Keratinocyte (primary cell): Measurements from ENCODE around the gene KIAA0930. TPM values are rescaled to one million over a fixed set of nuclear protein-coding genes. Genes with fewer than 3 reads are reported as not detected.

ENCODE experiments used
- DNase-seq: peaks from one replicate; pipeline ENCODE4 v3.0.0-alpha.2; 2011; ENCODE audit warnings: low read depth, missing footprints, low spot score
- FAIRE-seq: peaks from 2 replicates; lab custom pipeline; 2011; peaks lifted over from hg19 to GRCh38; lab: Jason Lieb, UNC
- H2AFZ ChIP-seq: 2 replicates; pipeline ENCODE4 v1.6.0; 2012; ENCODE audit warnings: low read length, control low read depth, inconsistent platforms; ENCODE audit not compliant: control insufficient read depth
- H3K27ac ChIP-seq: 2 replicates; pipeline ENCODE4 v1.5.1; 2011; ENCODE audit warnings: low read length; ENCODE audit not compliant: control insufficient read depth, insufficient read depth
- H3K27me3 ChIP-seq: 3 replicates; pipeline ENCODE4 v1.6.0; 2011; ENCODE audit warnings: low read length; ENCODE audit not compliant: control insufficient read depth, insufficient read depth; ENCODE audit errors: extremely low read depth
- H3K36me3 ChIP-seq, 2 experiments: 2 replicates in 1 of 2; 3 replicates in 1 of 2; pipeline ENCODE4 v1.5.1; 2011; ENCODE audit warnings: low read length in 2 of 2, mild to moderate bottlenecking in 1 of 2; ENCODE audit not compliant: control insufficient read depth in 2 of 2, insufficient read depth in 2 of 2; ENCODE audit errors: extremely low read depth in 1 of 2
- H3K4me1 ChIP-seq: 3 replicates; pipeline ENCODE4 v1.5.1; 2011; ENCODE audit warnings: low read length; ENCODE audit not compliant: control insufficient read depth, insufficient read depth; ENCODE audit errors: extremely low read depth
- H3K4me2 ChIP-seq: 3 replicates; pipeline ENCODE4 v1.6.0; 2011; ENCODE audit warnings: low read depth, low read length; ENCODE audit not compliant: control insufficient read depth, insufficient read depth; ENCODE audit errors: extremely low read depth
- H3K4me3 ChIP-seq, 3 experiments: fragments of 200-600 bp in 1 of 3; sonication (generic) in 1 of 3; 2 replicates in 2 of 3; 3 replicates in 1 of 3; pipeline ENCODE4 v1.5.1; 2011 to 2016; ENCODE audit warnings: low read length in 3 of 3, mild to moderate bottlenecking in 3 of 3, control low read depth in 2 of 3, inconsistent platforms in 1 of 3, low read depth in 1 of 3, mixed read lengths in 1 of 3, mixed run types in 1 of 3, moderate library complexity in 1 of 3; ENCODE audit not compliant: control insufficient read depth in 2 of 3, insufficient read depth in 2 of 3; ENCODE audit errors: extremely low read depth in 1 of 3
- H3K79me2 ChIP-seq: 2 replicates; pipeline ENCODE4 v1.6.0; 2012; ENCODE audit warnings: low read length; ENCODE audit not compliant: control insufficient read depth, insufficient read depth
- H3K9ac ChIP-seq: 3 replicates; pipeline ENCODE4 v1.6.0; 2011; ENCODE audit warnings: low read length; ENCODE audit not compliant: control insufficient read depth, insufficient read depth; ENCODE audit errors: extremely low read depth
- H3K9me1 ChIP-seq: 3 replicates; pipeline ENCODE4 v1.6.0; 2011; ENCODE audit warnings: low read length; ENCODE audit not compliant: control insufficient read depth, insufficient read depth; ENCODE audit errors: extremely low read depth
- H3K9me3 ChIP-seq: 2 replicates; pipeline ENCODE4 v1.5.1; 2012; ENCODE audit warnings: low read depth, low read length; ENCODE audit not compliant: control insufficient read depth
- H4K20me1 ChIP-seq: 3 replicates; pipeline ENCODE4 v1.6.0; 2011; ENCODE audit warnings: low read length; ENCODE audit not compliant: control insufficient read depth, insufficient read depth; ENCODE audit errors: extremely low read depth
- CTCF ChIP-seq, 3 experiments: IDR thresholded peaks in 1 of 3; conservative IDR thresholded peaks in 1 of 3; optimal IDR thresholded peaks in 1 of 3; 2 replicates in 2 of 3; 3 replicates in 1 of 3; pipeline versions ENCODE3 to v1.5.1; 2011; ENCODE audit warnings: low read length in 3 of 3, mild to moderate bottlenecking in 3 of 3, moderate library complexity in 2 of 3, control low read depth in 1 of 3, inconsistent platforms in 1 of 3; ENCODE audit not compliant: insufficient read depth in 2 of 3; ENCODE audit errors: extremely low read depth in 1 of 3
- EZH2 ChIP-seq: IDR thresholded peaks from one replicate; pipeline ENCODE4 v1.6.1; 2012; ENCODE audit warnings: inconsistent platforms, mild to moderate bottlenecking, low read length, moderate library complexity
- dilution Hi-C: fragments of 300-500 bp; cut with MboI; formaldehyde crosslinking; loops from one replicate; pipeline ENCODE4 v1.7.0; 2020; ENCODE audit warnings: low sequenced_read_pairs; ENCODE audit not compliant: extremely low pct_ligation_motif_present
- polyA plus RNA-seq, 5 experiments: library from polyadenylated mRNA; depleted of rRNA in 3 of 5; stranded (reverse) in 3 of 5; stranded (forward) in 1 of 5; unstranded in 1 of 5; fragments of >200 nt; gene quantifications; 1 replicate in 1 of 5; 2 replicates in 3 of 5; 3 replicates in 1 of 5; pipeline versions ENCODE4 v1.2.1 to v1.2.3, GENCODE V29; 2011 to 2012; ENCODE audit warnings: missing spikeins in 2 of 5, low read depth in 1 of 5, low replicate concordance in 1 of 5

The KIAA0930 gene
- polyA plus RNA-seq, 1 donor (not counting 4 experiments of a cell fraction or from before 2014, with no cell fraction given), result 115 TPM

GRCh38 chr22:45235101-45235777, 5.5 kb downstream of the KIAA0930 start:
- Histone ChIP-seq H3K4me2 (no peak overlapping the region), H3K79me2 (peaks cover 86% of the 10 kb centered on the region), H3K9me3 (no peaks in the 10 kb centered on the region), H3K9me1 (no peaks in the 10 kb centered on the region), H3K27ac (no peak overlapping the region), H3K4me1 (peaks cover 38% of the 10 kb centered on the region), H3K9ac (no peak overlapping the region), H3K27me3 (no peaks in the 10 kb centered on the region), H4K20me1 (peaks cover 12% of the 10 kb centered on the region), H3K36me3 (peaks cover 35 to 42% of the 10 kb centered on the region in 2 experiments), H2AFZ (no peak overlapping the region), H3K4me3 (no peak overlapping the region)
- FAIRE-seq (no peak), DNase-seq (no peak)
- dilution Hi-C loops, result no loop called here
- TF ChIP-seq CTCF (optimal IDR thresholded peaks at IDR 0.05 in 1 of 3, IDR thresholded peaks at IDR 0.05 in 1 of 3, conservative IDR thresholded peaks at IDR 0.05 in 1 of 3; ENCODE audit: extremely low read depth in 1 of 3, insufficient read depth in 2 of 3, low read length in 3 of 3) (no peak), EZH2 (no peak)

GRCh38 chr22:45233827-45234226, 6.9 kb downstream of the KIAA0930 start:
- H3K9me3 ChIP-seq, result no peaks in the 10 kb centered on the region
- peaks cover 31% of the 10 kb centered on the region for H3K4me1 ChIP-seq
- no peak overlapping the region for H3K27ac ChIP-seq
- DNase-seq (no peak), FAIRE-seq (no peak)
- no peak overlapping the region for H3K9ac ChIP-seq
- H3K79me2 ChIP-seq, result peaks cover 81% of the 10 kb centered on the region
- H2AFZ ChIP-seq, result no peak overlapping the region
- dilution Hi-C loops, result no loop called here
- H4K20me1 ChIP-seq, result peaks cover 9% of the 10 kb centered on the region
- H3K27me3 ChIP-seq, result no peaks in the 10 kb centered on the region
- H3K36me3 ChIP-seq, result peaks cover 39% of the 10 kb centered on the region in 2 experiments
- no peaks in the 10 kb centered on the region for H3K9me1 ChIP-seq
- H3K4me2 ChIP-seq, result no peak overlapping the region
- no peak for TF ChIP-seq EZH2
- no peak overlapping the region for H3K4me3 ChIP-seq
